ENCODE data around the gene DYNC1H1.

Gene DYNC1H1

GRCh38 chr14:102005336-102005735 is 41.0 kb downstream of the DYNC1H1 start:
- no peak for DNase-seq

GRCh38 chr14:102007916-102008418 is 43.6 kb downstream of the DYNC1H1 start:
- no peak for DNase-seq

- DNase-seq = no peak
Measured at GRCh38 chr14:102008891-102009290, 44.5 kb downstream of the DYNC1H1 start.

GRCh38 chr14:102011631-102012030 is 47.3 kb downstream of the DYNC1H1 start:
- no peak for DNase-seq

- DNase-seq = no peak
Measured at GRCh38 chr14:102012336-102012735, 48.0 kb downstream of the DYNC1H1 start.

GRCh38 chr14:102013669-102014200 is 49.4 kb downstream of the DYNC1H1 start:
- no peak for DNase-seq

GRCh38 chr14:102015045-102015685 is 50.8 kb downstream of the DYNC1H1 start:
- DNase-seq = no peak

GRCh38 chr14:102015771-102016170 is 51.4 kb downstream of the DYNC1H1 start:
- DNase-seq = no peak

GRCh38 chr14:102016420-102017090 is 52.2 kb downstream of the DYNC1H1 start:
- no peak for DNase-seq

GRCh38 chr14:102018251-102018650 is 53.9 kb downstream of the DYNC1H1 start:
- DNase-seq = no peak

- no peak for DNase-seq
Measured at GRCh38 chr14:102019006-102019540, 54.7 kb downstream of the DYNC1H1 start.

GRCh38 chr14:102020058-102020971 is 55.9 kb downstream of the DYNC1H1 start:
- no peak for DNase-seq

GRCh38 chr14:102026934-102027333 is 62.6 kb downstream of the DYNC1H1 start:
- no peak for DNase-seq

GRCh38 chr14:102027951-102028350 is 63.6 kb downstream of the DYNC1H1 start:
- DNase-seq = no peak

GRCh38 chr14:102028733-102029132 is 64.4 kb downstream of the DYNC1H1 start:
- no peak for DNase-seq

GRCh38 chr14:102029956-102030355 is 65.6 kb downstream of the DYNC1H1 start:
- no peak for DNase-seq

- DNase-seq = no peak
Measured at GRCh38 chr14:102033241-102033640, 68.9 kb downstream of the DYNC1H1 start.

GRCh38 chr14:102034301-102034700 is 69.9 kb downstream of the DYNC1H1 start:
- no peak for DNase-seq

GRCh38 chr14:102035914-102036313 is 71.5 kb downstream of the DYNC1H1 start:
- DNase-seq = no peak

- DNase-seq = no peak
Measured at GRCh38 chr14:102037686-102038085, 73.3 kb downstream of the DYNC1H1 start.

GRCh38 chr14:102039157-102039556 is 74.8 kb downstream of the DYNC1H1 start:
- no peak for DNase-seq

GRCh38 chr14:102040153-102040552 is 75.8 kb downstream of the DYNC1H1 start:
- DNase-seq = no peak

- DNase-seq = no peak
Measured at GRCh38 chr14:102042699-102043098, 78.3 kb downstream of the DYNC1H1 start.
